Caco-2 (cell line): ENCODE measurements around the gene WWOX. TPM values are rescaled to one million over a fixed set of nuclear protein-coding genes. Genes with fewer than 3 reads are reported as not detected.

Experiments
- BruUV-seq: library from RNA; stranded (reverse); fragments of 400-500 nt; replicated peaks from 2 replicates; lab custom pipeline; 2021; lab: Mats Ljungman, UMichigan
- CTCF ChIA-PET: fragments of 300-600 bp; sonication (Branson Sonifier 250); formaldehyde crosslinking; loops from one replicate; lab custom pipeline; 2022; ENCODE audit warnings: antibody characterized with exemption; lab: Charles Lee
- POLR2A ChIA-PET: fragments of 300-600 bp; sonication (Branson Sonifier 250); formaldehyde crosslinking; loops from one replicate; lab custom pipeline; 2022; ENCODE audit warnings: antibody characterized with exemption; lab: Charles Lee
- DNase-seq, 2 experiments: peaks; one replicate each; pipeline versions ENCODE4 v3.0.0 to v3.0.0-alpha.2; 2020 to 2022
- H3K27me3 ChIP-seq: replicated peaks from 2 replicates; pipeline ENCODE4 v1.6.0; 2011; ENCODE audit warnings: low read length; ENCODE audit not compliant: control insufficient read depth, insufficient read depth
- H3K36me3 ChIP-seq: 2 replicates; pipeline ENCODE4 v1.5.1; 2011; ENCODE audit warnings: low read length; ENCODE audit not compliant: control insufficient read depth, insufficient read depth
- H3K4me1 ChIP-seq: fragments of 250-450 bp; sonication (Bioruptor Pico); 2 replicates; pipeline ENCODE4 v1.5.1; 2020; ENCODE audit warnings: mild to moderate bottlenecking
- H3K4me3 ChIP-seq: 2 replicates; pipeline ENCODE4 v1.5.1; 2011; ENCODE audit warnings: low read depth, mild to moderate bottlenecking, control low read depth, low read length
- H3K9me3 ChIP-seq: fragments of 250-450 bp; sonication (Bioruptor Pico); 2 replicates; pipeline ENCODE4 v1.5.1; 2020; ENCODE audit warnings: mild to moderate bottlenecking, moderate library complexity
- H3K27ac Mint-ChIP-seq: one replicate; pipeline ENCODE4 v1.8.0; 2022; ENCODE audit warnings: mixed read lengths; ENCODE audit not compliant: unreplicated experiment
- H3K27me3 Mint-ChIP-seq: one replicate; pipeline ENCODE4 v1.8.0; 2022; ENCODE audit warnings: mixed read lengths; ENCODE audit not compliant: insufficient read depth, unreplicated experiment
- H3K36me3 Mint-ChIP-seq: one replicate; pipeline ENCODE4 v1.8.0; 2022; ENCODE audit warnings: mild to moderate bottlenecking, mixed read lengths; ENCODE audit not compliant: insufficient read depth, unreplicated experiment
- H3K4me1 Mint-ChIP-seq: one replicate; pipeline ENCODE4 v1.8.0; 2022; ENCODE audit warnings: low read depth, mixed read lengths; ENCODE audit not compliant: unreplicated experiment
- H3K4me3 Mint-ChIP-seq: one replicate; pipeline ENCODE4 v1.8.0; 2022; ENCODE audit warnings: mild to moderate bottlenecking, moderate library complexity, mixed read lengths; ENCODE audit not compliant: unreplicated experiment
- H3K9me3 Mint-ChIP-seq: one replicate; pipeline ENCODE4 v1.8.0; 2022; ENCODE audit warnings: mixed read lengths; ENCODE audit not compliant: unreplicated experiment
- intact Hi-C: fragments of 100-400 bp; cut with micrococcal nuclease; formaldehyde crosslinking; loops from one replicate; pipeline ENCODE4 v1.10.0; 2022; ENCODE audit not compliant: unreplicated experiment
- total RNA-seq: library from RNA; stranded (reverse); gene quantifications from 2 replicates; pipeline ENCODE4 v1.2.3, GENCODE V29; 2022
- TF ChIP-seq, protein P1 (sequence below), 2 experiments: fragments of 200-600 bp in 1 of 2; IDR thresholded peaks; 1 replicate in 1 of 2; 2 replicates in 1 of 2; pipeline versions ENCODE4 v1.5.1 to v1.8.0; 2011 to 2022; ENCODE audit warnings: antibody characterized with exemption in 1 of 2, control low read depth in 1 of 2, inconsistent platforms in 1 of 2, low read depth in 1 of 2, low read length in 1 of 2, mild to moderate bottlenecking in 1 of 2, moderate library complexity in 1 of 2; ENCODE audit not compliant: insufficient read depth in 1 of 2, severe bottlenecking in 1 of 2, unreplicated experiment in 1 of 2

WWOX gene
- total RNA-seq, 1 experiment from 2014 or later: 45.0 TPM

DNA sequence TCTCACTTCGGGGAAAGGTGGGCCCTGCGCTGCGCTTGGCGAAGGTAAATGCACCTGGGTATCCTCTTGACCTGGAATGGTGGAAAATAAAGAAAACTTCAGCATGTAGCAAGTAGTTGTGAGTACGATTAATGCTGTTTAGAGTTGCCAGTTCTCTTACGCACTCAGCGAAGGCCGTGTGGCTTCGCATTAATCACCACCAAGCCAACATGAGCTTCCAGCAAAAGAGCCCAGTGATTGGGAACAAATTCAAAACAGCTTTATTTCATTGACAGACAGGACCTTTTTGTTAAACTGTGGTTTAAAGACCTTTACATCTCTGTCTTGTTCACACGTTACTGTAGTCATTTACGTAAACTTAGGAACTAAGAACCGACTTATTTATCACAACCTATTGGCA, 969.7 kb downstream of the WWOX start:
- POLR2A ChIA-PET: no interaction called here
- no peaks in the 10 kb centered on the region for H3K9me3 Mint-ChIP-seq
- H3K27me3 ChIP-seq: no peaks in the 10 kb centered on the region
- DNase-seq: no peak
- no peak overlapping the region for H3K27ac Mint-ChIP-seq
- BruUV-seq: no TSS peak
- CTCF ChIA-PET: no interaction called here
- H3K4me1 ChIP-seq: no peaks in the 10 kb centered on the region
- no peaks in the 10 kb centered on the region for H3K36me3 Mint-ChIP-seq
- TF ChIP-seq, protein P1, sequence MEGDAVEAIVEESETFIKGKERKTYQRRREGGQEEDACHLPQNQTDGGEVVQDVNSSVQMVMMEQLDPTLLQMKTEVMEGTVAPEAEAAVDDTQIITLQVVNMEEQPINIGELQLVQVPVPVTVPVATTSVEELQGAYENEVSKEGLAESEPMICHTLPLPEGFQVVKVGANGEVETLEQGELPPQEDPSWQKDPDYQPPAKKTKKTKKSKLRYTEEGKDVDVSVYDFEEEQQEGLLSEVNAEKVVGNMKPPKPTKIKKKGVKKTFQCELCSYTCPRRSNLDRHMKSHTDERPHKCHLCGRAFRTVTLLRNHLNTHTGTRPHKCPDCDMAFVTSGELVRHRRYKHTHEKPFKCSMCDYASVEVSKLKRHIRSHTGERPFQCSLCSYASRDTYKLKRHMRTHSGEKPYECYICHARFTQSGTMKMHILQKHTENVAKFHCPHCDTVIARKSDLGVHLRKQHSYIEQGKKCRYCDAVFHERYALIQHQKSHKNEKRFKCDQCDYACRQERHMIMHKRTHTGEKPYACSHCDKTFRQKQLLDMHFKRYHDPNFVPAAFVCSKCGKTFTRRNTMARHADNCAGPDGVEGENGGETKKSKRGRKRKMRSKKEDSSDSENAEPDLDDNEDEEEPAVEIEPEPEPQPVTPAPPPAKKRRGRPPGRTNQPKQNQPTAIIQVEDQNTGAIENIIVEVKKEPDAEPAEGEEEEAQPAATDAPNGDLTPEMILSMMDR (IDR thresholded peaks at IDR 0.05; ENCODE audit: insufficient read depth in 1 of 2, low read depth in 1 of 2, low read length in 1 of 2, severe bottlenecking in 1 of 2, unreplicated experiment in 1 of 2): no peak
- H3K4me1 Mint-ChIP-seq: no peaks in the 10 kb centered on the region
- no peak overlapping the region for H3K4me3 ChIP-seq
- no peak overlapping the region for H3K4me3 Mint-ChIP-seq
- no peaks in the 10 kb centered on the region for H3K27me3 Mint-ChIP-seq
- intact Hi-C loops: no loop called here
- no peaks in the 10 kb centered on the region for H3K9me3 ChIP-seq
- no peaks in the 10 kb centered on the region for H3K36me3 ChIP-seq

DNA sequence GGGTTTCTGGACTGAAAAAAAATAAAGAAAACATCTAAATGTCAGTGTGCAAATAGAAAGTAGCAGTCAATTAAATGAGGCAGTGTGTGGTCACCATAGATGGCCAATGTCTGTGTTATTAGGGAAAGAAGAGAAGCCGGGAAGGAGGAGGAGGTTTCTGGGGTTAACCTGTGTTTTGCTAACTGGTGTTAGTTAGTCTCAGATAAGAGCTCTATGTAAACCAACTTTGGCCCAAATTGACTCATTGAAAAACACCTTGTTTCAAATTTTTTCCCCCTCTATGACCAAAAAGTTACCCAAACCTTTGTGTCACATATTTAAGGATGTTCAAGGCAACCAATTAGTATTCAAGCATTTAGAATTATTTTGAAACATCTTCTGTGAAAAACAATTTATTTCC, 970.2 kb downstream of the WWOX start:
- no peaks in the 10 kb centered on the region for H3K36me3 ChIP-seq
- Mint-ChIP-seq H3K4me1 (no peaks in the 10 kb centered on the region), H3K36me3 (no peaks in the 10 kb centered on the region), H3K27ac (no peak overlapping the region), H3K27me3 (no peaks in the 10 kb centered on the region), H3K9me3 (no peaks in the 10 kb centered on the region), H3K4me3 (no peak overlapping the region)
- no peaks in the 10 kb centered on the region for H3K9me3 ChIP-seq
- TF ChIP-seq, protein P1 (IDR thresholded peaks at IDR 0.05; ENCODE audit: insufficient read depth in 1 of 2, low read depth in 1 of 2, low read length in 1 of 2, severe bottlenecking in 1 of 2, unreplicated experiment in 1 of 2): no peak
- POLR2A ChIA-PET: no interaction called here
- no peaks in the 10 kb centered on the region for H3K27me3 ChIP-seq
- no peak for DNase-seq
- no TSS peak for BruUV-seq
- no peaks in the 10 kb centered on the region for H3K4me1 ChIP-seq
- intact Hi-C loops: no loop called here
- CTCF ChIA-PET: no interaction called here
- no peak overlapping the region for H3K4me3 ChIP-seq

DNA sequence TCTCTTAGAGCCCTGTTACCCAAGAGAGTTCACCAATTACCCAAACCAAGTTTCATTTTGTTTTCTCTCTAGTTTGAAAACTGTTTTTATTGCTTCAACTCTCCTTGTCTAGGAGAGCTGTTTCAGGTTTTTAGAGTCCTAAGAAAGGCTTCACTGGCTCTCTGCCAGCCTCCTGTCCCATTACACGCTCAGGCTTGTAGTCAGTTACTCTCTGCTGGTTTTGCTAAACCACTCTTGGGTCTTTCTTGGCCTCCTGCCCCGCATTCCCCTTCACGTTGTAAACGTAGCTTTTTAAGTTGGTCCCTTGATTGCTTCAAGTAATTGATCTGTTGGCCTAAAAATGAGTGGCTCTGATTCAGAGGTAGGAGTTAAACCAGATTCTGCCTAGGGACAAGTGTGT, 972.0 kb downstream of the WWOX start:
- no peaks in the 10 kb centered on the region for H3K4me1 Mint-ChIP-seq
- BruUV-seq: no TSS peak
- DNase-seq: no peak
- intact Hi-C loops: no loop called here
- POLR2A ChIA-PET: no interaction called here
- H3K36me3 Mint-ChIP-seq: no peaks in the 10 kb centered on the region
- TF ChIP-seq, protein P1 (IDR thresholded peaks at IDR 0.05; ENCODE audit: insufficient read depth in 1 of 2, low read depth in 1 of 2, low read length in 1 of 2, severe bottlenecking in 1 of 2, unreplicated experiment in 1 of 2): no peak
- H3K9me3 Mint-ChIP-seq: no peaks in the 10 kb centered on the region
- H3K27ac Mint-ChIP-seq: no peak overlapping the region
- Histone ChIP-seq H3K36me3 (no peaks in the 10 kb centered on the region), H3K4me3 (no peak overlapping the region), H3K27me3 (no peaks in the 10 kb centered on the region), H3K4me1 (no peaks in the 10 kb centered on the region), H3K9me3 (no peaks in the 10 kb centered on the region)
- CTCF ChIA-PET: no interaction called here
- H3K4me3 Mint-ChIP-seq: no peak overlapping the region
- no peaks in the 10 kb centered on the region for H3K27me3 Mint-ChIP-seq
